ENCODE data around the gene UGT3A1.
"Not testable (repeated sequence)": the region's sequence is repeated elsewhere in the genome, so short reads cannot be mapped to it uniquely, and the experiment has no call there.

Gene UGT3A1, protein sequence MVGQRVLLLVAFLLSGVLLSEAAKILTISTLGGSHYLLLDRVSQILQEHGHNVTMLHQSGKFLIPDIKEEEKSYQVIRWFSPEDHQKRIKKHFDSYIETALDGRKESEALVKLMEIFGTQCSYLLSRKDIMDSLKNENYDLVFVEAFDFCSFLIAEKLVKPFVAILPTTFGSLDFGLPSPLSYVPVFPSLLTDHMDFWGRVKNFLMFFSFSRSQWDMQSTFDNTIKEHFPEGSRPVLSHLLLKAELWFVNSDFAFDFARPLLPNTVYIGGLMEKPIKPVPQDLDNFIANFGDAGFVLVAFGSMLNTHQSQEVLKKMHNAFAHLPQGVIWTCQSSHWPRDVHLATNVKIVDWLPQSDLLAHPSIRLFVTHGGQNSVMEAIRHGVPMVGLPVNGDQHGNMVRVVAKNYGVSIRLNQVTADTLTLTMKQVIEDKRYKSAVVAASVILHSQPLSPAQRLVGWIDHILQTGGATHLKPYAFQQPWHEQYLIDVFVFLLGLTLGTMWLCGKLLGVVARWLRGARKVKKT

DNA sequence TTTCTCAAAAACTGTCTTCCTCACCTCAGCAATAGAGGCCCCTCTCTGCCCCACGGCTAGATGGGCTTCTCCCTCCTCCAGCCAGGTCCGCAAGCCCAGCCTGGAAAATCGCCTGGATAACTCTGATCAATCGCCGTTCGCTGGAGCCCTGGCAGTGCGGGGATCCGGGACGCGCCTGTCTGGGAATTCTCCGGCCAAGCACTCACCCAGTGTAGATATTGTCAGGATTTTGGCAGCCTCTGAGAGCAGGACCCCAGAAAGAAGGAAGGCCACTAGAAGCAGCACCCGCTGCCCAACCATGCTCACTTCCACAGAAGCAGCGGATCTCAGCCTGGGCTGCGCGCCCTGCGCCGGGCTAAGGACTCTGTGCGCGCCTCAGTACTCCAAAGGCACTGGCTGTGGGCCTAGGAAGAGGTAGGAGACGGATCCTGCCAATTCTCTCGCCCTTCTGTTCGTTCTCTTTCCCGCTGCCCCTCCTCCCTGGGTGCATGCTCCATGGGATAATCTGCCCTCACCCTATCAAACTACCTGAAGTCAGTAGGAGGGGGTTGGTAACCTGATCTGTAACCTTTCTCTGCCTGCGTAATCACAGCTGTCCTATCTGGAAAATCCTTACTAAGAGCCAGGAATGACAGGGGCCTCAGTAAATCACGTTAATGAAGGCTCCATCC is at the start of gene UGT3A1:
TSS of gene UGT3A1 (minus strand) at position 450 of the 671 bp plus-strand sequence. CDS start at position 300, 150 bp downstream.
- no peak for DNase-seq (ENCODE audit: low spot score)

DNA sequence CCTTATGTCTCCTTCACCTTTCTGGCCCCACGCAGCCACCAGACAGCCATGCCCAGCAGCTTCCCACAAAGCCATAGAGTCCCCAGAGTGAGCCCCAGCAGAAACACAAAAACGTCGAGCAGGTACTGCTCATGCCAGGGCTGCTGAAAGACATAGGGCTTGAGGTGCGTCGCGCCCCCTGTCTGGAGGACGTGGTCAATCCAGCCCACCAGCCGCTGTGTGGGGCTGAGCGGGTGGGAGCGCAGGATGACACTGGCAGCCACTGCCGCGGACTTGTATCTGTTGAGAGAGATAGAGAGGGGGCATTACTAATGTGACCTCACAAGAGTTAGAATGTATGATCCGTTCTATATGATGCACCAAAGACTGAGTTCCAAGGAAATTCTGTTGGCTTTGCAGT is 44.5 kb upstream of the UGT3A1 start:
- DNase-seq (ENCODE audit: low spot score): no peak

DNA sequence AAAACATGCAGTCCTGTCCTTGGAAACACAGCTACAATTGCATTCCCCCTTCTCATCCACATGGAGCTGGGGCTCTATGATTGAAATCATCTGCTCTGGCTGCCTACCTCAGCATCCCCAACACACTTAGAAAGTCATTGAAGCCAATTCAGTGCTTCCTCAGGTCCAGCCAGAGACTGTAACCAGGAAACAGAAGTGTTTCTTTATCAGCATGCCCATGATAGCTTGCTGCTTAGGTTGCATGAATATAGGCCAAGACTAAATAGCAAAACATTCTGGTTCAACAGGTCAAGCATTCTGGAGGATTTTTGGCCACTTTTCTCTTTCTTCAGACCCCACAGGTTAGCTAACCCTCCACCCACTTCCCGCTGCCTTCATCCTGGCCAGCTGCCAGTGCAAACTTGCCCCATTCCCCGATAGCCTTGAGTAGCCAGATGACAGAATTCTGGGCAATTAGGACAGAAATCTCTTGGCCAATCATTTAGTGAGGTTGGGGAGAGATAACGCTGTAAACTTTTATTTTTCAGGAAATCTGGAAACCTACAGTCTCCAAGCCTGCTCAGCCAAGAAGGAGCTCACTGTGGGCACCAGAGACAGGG is 43.4 kb upstream of the UGT3A1 start:
- DNase-seq (ENCODE audit: low spot score): not testable (repeated sequence)

DNA sequence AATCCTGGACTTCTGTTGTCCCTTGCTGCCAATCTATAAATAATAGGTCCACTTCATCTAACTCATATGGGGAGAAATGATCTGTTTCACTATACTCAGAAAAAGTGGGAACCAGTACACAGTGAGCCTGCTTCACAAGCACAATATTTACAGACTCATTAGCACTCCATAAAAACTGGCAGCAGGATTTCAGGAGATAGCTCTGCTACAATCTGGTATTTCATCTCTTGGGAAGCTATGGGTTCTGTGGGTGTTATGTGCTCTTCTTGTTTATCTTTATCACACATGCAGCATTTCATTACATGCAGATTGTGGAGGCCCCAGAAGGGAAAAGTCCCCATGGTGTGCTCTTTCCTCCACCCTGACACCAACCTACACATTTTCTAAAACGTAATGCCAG is 42.3 kb upstream of the UGT3A1 start:
- no peak for DNase-seq (ENCODE audit: low spot score)

DNA sequence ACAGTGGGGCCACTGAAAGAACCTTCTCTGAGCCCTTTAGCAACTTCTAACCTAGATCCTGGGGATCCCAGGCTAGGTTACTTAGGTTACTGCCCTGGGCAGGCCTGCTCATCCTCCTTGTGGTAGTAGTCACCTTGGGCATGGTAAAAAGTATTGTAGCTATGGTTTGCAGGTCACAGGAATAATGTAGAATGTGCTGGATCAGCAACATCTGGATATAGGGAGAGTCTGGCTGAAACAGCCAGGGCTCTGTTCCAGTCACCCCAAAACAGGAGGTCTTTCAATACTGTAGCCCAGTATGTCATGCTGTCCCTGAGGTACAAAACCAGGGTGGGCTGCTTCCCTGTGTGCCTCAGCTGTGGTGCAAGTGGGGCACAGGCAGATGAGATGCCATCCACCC is 41.9 kb upstream of the UGT3A1 start:
- DNase-seq (ENCODE audit: low spot score): no peak

DNA sequence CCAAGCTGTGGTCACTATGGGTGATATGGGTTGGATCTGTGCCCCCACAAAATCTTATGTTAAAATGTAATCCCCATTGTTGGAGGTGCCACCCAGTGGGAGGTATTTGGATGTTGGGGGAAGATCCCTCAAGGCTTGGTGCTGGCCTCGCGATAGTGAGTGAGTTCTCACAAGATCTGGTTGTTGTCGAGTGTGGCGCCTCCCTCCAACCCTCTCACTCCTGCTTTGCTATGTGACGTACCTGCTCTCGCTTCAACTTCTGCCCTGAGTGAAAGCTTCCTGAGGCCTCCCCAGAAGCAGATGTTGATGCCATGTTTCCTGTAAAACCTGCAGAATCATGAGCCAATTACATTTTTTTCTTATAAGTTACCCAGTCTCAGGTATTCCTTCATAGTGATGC is 40.0 kb upstream of the UGT3A1 start:
- no peak for DNase-seq (ENCODE audit: low spot score)

DNA sequence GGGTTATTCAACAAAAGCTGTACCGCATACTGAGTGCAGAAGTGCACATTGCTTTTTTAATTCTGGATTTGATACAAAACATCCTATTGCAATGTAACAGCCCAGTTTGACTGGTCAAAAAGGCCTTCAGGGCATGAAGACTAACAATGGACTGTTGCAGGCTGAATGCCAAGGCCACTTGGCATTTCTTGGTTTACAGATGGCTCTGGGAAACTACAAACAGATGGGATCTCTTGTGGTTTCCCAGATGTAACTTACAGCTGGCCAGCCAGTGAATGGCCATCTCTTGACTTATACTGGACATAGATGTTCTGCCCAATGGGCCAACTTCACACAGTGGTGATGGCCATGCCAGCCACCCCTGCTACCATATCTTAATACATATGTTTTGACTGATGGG is 38.7 kb upstream of the UGT3A1 start:
- DNase-seq (ENCODE audit: low spot score): no peak

DNA sequence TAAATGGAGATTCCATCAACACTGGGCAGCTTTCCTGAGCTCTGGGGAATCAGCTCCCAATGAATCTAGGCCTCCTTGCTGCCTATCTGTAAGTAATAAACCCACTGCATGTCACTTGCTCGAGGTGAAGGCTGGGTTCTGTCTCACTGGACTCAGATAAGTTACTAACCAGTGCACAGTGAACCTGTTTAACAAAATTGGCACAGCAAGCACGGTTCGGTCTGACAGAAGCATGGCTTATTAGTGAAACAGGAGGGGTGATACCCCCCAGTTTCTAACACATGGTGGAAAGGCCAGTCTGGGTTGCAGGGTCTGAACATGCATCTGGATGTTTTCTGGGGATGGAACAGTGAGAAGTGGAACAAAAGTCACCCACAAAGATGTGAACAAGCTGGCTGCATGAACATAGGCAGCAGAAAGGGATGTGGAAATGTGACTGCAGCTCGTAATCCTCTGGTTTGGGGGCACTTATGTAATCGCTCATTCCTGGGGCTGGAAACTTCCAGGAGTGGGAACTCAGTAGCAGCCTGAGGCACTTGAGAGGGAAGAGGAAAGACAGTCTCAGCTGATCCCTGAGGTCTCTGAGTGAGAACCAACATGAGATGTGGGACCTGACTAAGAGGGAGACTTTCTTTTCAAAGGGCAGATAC is 37.8 kb upstream of the UGT3A1 start:
- no peak for DNase-seq (ENCODE audit: low spot score)

DNA sequence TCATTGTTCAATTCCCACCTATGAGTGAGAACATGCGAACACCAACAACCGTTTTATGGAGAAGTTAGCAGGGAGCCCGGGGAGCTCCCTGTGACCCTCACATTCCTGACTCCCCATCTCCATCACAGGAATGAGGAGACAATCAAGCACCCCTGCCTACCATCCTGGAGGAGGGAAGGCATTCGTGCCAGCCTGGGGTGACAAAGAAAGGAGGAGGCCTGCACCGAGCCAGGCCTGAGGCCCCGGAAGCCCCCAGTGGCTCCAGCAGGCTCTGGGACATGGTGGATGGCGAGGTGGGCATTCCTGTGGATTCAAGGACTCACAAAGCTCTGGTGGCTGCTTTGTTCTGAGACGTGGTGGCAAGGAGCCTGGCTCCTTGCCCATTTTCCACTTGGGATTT is 36.5 kb upstream of the UGT3A1 start:
- no peak for DNase-seq (ENCODE audit: low spot score)

DNA sequence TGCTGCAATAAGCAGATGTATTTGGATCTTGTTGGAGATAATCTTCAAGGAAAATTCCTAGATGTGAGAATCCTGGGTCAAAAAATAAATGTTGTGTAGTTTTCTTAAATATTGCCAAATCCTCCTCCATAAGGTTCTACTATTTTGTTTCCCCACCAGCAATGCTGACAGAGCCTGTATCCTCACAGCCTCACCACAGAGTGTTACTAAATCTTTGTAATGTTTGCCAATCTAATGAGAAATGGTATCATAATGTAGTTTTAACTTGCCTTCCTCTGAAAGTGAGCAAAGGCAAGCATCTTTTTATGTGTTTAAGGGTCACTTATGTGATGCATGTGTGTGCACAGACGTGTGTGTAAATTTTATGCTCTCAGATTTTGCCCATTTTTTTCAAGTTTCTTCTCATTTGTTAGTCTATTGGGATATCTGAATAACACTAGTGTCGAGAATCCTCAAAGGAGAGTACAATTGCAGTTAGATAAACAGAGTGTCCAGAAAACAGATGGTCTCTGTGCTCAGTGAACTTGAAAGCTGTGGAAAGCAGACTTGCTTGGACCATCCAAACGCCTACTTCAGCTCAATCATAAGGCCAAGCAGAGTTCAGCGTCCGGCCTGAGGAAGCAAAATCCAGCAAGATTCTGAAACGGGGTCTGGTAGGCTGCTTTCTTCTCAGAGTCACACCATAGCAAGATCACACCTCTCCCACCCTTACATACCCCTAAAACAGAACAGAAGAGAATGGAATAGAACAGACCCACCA is 35.7 kb upstream of the UGT3A1 start:
- no peak for DNase-seq (ENCODE audit: low spot score)

DNA sequence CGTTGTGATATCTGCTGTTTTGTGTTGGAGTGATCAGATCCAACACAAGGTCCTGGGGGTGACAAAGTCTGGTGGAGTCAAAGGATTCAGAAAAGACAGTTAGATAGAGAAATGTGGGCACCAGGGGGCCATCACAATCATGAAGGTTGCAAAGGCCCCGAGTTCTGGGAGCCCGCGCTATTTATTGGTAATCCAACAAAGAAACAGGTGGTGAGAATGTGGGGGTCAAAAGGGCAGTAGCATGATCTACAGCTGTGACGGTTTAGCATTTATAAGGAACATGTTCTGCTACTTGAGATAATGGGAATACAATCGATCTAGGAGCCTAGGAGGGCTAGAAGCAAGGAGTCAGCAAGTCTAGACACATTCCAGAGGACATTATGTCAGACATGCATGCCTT is 31.1 kb upstream of the UGT3A1 start:
- not testable (repeated sequence) for DNase-seq (ENCODE audit: low spot score)

DNA sequence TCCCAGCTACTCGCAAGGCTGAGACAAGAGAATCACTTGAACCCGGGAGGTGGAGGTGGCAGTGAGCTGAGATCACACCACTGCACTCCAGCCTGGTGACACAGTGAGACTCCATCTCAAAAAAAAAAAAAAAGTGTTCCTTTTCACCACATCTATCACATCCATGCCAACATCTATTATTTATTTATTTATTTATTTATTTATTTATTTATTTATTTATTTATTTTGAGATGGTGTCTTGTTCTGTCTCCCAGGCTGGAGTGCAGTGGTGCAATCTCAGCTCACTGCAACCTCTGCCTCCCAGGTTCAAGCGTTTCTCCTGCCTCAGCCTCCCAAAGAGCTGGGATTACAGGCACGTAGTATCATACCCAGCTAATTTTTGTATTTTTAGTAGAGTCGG is 28.4 kb upstream of the UGT3A1 start:
- DNase-seq (ENCODE audit: low spot score): not testable (repeated sequence)

DNA sequence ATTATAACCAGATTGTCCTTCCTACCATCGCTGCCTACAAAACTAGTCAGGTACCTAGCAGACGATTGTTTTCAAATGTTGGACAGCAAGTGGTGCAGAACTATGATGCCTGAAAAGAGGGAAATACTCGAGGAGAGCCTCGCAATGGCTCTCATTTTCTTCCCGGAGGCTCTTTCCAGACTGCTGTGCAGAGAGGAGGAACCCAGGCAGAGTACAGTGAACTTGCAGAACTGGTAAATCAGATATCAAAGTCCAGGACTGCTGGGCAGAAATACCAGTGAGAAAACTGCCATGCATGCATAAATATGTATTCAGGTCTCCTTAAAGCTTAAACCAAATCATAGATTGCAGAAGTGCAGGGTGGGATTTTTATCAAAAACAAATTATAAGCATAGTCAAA is 26.4 kb upstream of the UGT3A1 start:
- no peak for DNase-seq (ENCODE audit: low spot score)

DNA sequence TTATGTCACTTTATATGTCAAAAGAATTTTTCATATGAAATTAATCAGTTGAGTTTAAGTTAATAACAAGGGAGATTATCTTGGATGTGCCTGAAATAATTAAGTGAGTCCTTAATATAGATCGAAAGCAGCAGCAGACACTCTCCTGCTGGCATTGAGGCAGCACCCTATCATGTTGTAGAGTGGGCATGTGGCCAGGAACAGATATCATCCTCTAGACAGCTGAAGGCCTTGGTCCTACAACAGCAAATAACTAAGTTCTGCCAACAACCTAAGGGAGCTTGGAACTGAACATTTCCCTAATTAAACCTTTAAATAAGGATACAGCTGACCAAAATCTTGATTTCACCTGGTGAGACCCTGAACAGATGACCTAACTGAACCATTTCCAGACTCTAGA is 25.8 kb upstream of the UGT3A1 start:
- DNase-seq (ENCODE audit: low spot score): no peak

DNA sequence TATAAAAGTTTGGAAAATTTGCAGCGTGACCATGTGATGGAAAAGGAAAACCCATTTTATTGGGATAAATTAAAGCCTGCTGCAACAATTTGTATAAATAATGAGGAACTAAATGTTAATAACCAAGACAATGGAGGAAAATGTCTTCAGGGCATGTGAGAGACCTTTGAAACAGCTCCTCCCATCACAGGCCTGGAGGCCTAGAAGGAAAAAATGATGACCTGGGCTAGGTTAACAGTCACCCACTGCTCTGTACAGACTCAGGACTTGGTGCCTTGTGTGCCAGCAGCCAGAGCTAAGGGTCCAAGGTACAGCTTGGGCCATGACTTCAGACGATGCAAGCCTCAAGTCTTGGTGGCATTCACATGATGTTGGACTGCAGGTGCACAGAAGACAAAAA is 22.0 kb upstream of the UGT3A1 start:
- no peak for DNase-seq (ENCODE audit: low spot score)

DNA sequence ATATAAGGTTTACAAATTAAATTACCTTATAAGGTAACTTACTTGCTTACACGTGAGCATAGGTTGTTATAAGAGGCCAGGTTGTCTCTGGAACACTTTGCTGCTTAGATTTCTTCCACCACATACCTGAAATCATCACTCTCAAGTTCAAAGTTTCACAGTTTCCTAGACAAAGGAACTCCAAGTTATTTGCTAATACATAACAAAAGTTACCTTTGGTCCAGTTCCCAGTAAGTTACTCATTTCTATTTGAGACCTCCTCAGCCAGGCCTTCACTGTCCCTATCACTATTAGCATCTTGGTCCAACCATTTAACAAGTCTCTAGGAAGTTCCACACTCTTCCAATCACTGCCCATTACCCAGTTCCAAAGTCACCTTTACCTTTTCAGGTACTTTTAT is 18.5 kb upstream of the UGT3A1 start:
- no peak for DNase-seq (ENCODE audit: low spot score)

DNA sequence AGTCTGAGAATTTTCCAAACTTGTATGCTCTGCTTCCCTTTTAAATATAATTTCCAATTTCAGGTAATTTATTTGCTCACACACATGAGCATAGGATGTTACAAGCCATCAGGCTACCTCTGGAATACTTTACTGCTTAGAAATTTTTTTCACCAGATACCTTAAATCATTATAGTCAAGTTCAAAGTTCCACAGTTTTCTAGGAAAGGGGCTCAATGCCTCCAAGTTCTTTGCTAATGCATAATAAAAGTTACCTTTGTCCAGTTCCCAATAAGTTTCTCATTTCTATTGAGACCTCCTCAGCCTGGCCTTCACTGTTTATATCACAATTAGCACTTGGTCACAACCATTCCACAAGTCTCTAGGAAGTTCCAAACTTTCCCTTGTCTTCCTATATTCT is 16.2 kb upstream of the UGT3A1 start:
- no peak for DNase-seq (ENCODE audit: low spot score)

DNA sequence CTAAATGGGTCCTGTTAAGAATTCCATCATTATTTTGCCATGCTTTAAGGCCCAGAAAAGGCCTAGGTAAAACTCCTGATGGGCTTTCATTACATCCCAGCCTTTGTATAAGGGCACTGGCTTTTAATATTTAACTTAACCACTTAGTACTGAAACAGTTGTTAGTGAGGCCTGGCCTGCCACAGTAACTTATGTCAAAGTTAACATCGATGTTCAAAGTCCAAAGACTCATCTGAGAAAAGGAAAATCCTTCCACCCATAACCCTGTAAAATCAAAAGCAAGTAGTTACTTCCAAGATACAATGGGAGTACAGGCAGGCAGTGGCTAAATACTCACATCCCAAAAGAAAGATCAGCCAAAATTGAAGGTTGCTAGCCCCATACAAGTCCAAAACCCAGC is 15.0 kb upstream of the UGT3A1 start:
- no peak for DNase-seq (ENCODE audit: low spot score)

DNA sequence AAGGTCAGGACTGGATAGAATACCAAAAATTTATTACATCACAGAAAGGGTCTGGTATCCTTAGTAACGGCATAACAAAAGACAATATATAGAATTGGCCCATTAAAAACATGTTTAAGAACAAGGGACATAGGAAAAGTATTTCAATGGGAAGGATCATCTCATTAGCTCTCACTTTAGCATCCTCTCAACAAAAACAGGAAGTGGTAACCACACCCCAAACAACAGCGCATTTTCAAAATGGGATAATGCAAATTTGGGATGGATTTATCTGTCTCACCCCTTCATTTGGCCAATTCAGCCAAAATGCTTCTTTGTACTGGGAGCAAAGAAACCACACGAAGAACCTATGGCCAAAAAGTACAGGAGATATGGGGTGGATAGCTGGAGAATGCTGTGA is 9.8 kb upstream of the UGT3A1 start:
- no peak for DNase-seq (ENCODE audit: low spot score)

DNA sequence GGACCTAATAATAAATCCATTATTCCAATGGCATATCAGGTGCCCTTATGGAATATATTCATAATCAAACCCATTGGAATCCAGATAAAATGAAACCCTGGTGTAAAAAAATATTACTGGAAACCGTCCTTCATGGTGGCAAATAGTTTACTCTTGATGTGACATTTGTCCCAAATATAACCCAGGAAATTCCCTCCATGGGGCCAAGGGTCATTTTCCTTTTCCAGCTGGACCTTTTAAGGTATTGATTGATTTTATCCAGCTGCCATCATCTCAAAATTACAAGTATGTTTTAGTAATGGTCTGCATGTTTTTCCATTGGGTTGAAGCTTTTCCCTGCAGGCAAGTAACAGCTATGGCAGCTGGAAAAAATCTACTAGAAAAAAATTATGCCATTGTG is 8.4 kb upstream of the UGT3A1 start:
- DNase-seq (ENCODE audit: low spot score): no peak

DNA sequence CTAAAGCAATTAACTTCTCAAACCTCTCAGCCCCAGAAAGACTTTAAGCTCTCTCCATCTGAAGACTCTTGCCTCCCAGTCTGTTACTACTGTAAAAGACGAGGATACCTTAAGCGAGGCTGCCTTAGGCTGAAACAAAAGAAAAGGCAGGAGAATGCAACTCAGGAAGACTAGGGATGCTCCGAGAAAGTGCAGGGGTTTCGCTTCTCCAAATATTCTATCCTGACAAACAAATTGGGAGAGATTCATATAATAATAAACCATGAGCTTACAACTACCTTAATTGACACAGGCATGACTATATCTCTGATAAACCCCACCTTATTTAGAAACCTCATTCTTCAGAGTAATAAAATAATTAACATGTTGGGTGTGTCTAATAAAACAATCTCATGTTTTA is 4.9 kb upstream of the UGT3A1 start:
- DNase-seq (ENCODE audit: low spot score): no peak

DNA sequence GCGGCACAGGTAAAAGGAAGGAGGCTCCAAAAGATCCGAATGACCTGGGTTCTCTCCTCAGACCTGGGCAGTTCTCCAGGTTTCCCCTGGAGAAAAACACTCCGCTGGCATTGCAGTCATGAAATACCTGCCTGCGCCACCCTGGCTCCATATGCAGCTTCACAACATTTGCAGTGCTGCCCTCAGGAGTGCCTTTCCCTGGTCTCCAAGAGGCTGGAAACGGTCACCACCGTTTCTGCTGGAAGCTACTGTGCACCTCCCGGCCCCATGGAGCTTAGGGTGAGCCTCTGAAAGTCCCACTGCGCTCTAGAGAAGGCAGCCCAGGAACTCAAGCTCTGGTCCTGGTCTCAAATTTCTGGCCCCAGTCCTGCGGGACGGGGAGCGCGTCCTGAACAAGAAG is 670 bp downstream of the UGT3A1 start:
- DNase-seq (ENCODE audit: low spot score): no peak

Data from hematopoietic multipotent progenitor cell treated with erythropoietin and hydrocortisone succinate and interleukin-3 and kit ligand, for 15 days (in vitro differentiated cells).